Measurements from ENCODE around the gene SMTNL1. TPM values are rescaled to one million over a fixed set of nuclear protein-coding genes. Genes with fewer than 3 reads are reported as not detected.

The SMTNL1 gene
- polyA plus RNA-seq, 1 of the 3 experiments (the other 2 are of a cell fraction), result not detected

- Histone ChIP-seq H3K36me3 (replicated peaks in 1 of 2; ENCODE audit: control insufficient read depth in 1 of 2, insufficient read depth in 2 of 2, low read length in 1 of 2) (no peaks in the 10 kb centered on the region), H3K79me2 (ENCODE audit: insufficient read depth) (no peaks in the 10 kb centered on the region), H3K27ac (ENCODE audit: low read depth in 2 of 2, low read length in 1 of 2) (no peak overlapping the region), H3F3A (replicated peaks; ENCODE audit: insufficient read depth) (no peaks in the 10 kb centered on the region), H3K4me3 (ENCODE audit: low read depth in 2 of 2, low read length in 1 of 2) (no peak overlapping the region), H4K20me1 (ENCODE audit: insufficient read depth) (no peaks in the 10 kb centered on the region), H3K27me3 (ENCODE audit: insufficient read depth) (no peaks in the 10 kb centered on the region), H2AFZ (ENCODE audit: low read depth) (no peak overlapping the region), H3K4me2 (no peak overlapping the region), H3K9ac (no peak overlapping the region), H3K9me3 (no peaks in the 10 kb centered on the region), H3K4me1 (ENCODE audit: control insufficient read depth in 1 of 2, insufficient read depth in 2 of 2, low read depth in 1 of 2, low read length in 1 of 2) (peaks cover 0 to 9% of the 10 kb centered on the region in 2 experiments; a peak in 1 of 4 replicates), H3K9me2 (no peaks in the 10 kb centered on the region)
- WGBS (ENCODE audit: low lambda C conversion rate), result 93% methylated on average over 1 of the region's 1 CpG
- TF ChIP-seq USF1 (IDR thresholded peaks at IDR 0.05; ENCODE audit: borderline replicate concordance, low read depth), result no peak
- no peak for TF ChIP-seq CTCF (IDR thresholded peaks at IDR 0.05)
- no peak for TF ChIP-seq TCF12 (IDR thresholded peaks at IDR 0.05)
- TF ChIP-seq ZBTB33 (IDR thresholded peaks at IDR 0.05; ENCODE audit: borderline replicate concordance, low read depth), result no peak
- TF ChIP-seq RCOR1 (IDR thresholded peaks at IDR 0.05; ENCODE audit: low read length), result no peak
- TF ChIP-seq REST (IDR thresholded peaks at IDR 0.05; ENCODE audit: low read depth, low read length), result no peak
- TF ChIP-seq EZH2phosphoT487 (IDR thresholded peaks at IDR 0.05; ENCODE audit: borderline replicate concordance, low read depth), result no peak
- no peak for TF ChIP-seq YY1 (IDR thresholded peaks at IDR 0.05; ENCODE audit: low read depth)
- TF ChIP-seq MAX (IDR thresholded peaks at IDR 0.05; ENCODE audit: low read depth), result no peak
- TF ChIP-seq NRF1 (IDR thresholded peaks at IDR 0.05; ENCODE audit: low read depth, low read length), result no peak
- DNase-seq, result no peak
- POLR2A ChIA-PET, result interaction anchor here (1.1 kb wide), 1 partner anchor 20 kb away, joined by 3 read pairs; no protein-coding TSS in a partner anchor
- CTCF ChIA-PET, result interaction anchor here (0.6 to 6.9 kb wide), 14 partner anchors 12 to 168 kb away, joined by 3 to 106 read pairs (median 6); partner anchors contain the start of genes RTN4RL2 and TIMM10
Measured at GRCh38 chr11:57513452-57513795, 24.0 kb upstream of the SMTNL1 start.

All from SK-N-SH (cell line).